ENCODE measurements around the gene KLHL29. TPM values are rescaled to one million over a fixed set of nuclear protein-coding genes. Genes with fewer than 3 reads are reported as not detected.

Gene KLHL29
- total and polyA plus RNA-seq, 4 donors = 0.29 to 2.3 (median 0.68) TPM

DNA sequence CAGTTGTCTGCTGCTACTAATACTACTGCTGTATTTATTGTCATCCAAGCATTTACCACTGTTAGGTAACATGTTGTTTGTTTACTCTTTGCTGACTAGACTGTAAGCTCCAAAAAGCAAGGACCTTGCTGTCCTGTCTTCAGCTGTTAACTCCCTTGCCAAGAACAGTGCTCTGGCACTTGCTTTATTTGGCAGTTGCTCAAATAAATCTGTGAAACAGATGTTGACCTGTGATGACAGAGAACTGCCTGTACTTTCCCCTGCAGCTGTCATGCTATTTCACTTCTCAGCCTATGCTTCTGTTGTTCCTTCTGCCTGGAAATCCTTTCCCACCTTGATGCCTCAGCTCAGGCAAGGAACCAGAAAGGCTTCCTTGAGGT is 360.7 kb downstream of the KLHL29 start (continued):
- TF ChIP-seq REST (IDR thresholded peaks at IDR 0.05) (no peak), NR2F2 (IDR thresholded peaks at IDR 0.05) (peak; percentile 91), RAD21 (IDR thresholded peaks at IDR 0.05) (peak; percentile 29 to 38), FOXA2 (IDR thresholded peaks at IDR 0.05) (peak; percentile 68), SP1 (IDR thresholded peaks at IDR 0.05) (peak; percentile 48), TAF1 (conservative IDR thresholded peaks at IDR 0.05) (no peak), EGR1 (IDR thresholded peaks at IDR 0.05; ENCODE audit: low read depth in 2 of 2) (no peak), YY1 (IDR thresholded peaks at IDR 0.05) (no peak), JUND (IDR thresholded peaks at IDR 0.05) (peak; percentile 29 to 52), HNF4A (conservative IDR thresholded peaks at IDR 0.05) (peak; percentile 74 to 77), HNF4G (IDR thresholded peaks at IDR 0.05) (no peak), ATF3 (IDR thresholded peaks at IDR 0.05) (peak; percentile 61)
- TF ChIP-seq, protein P1, sequence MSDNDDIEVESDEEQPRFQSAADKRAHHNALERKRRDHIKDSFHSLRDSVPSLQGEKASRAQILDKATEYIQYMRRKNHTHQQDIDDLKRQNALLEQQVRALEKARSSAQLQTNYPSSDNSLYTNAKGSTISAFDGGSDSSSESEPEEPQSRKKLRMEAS (IDR thresholded peaks at IDR 0.05) = peak; percentile 30

GRCh38 chr2:23746141-23746863 is 361.3 kb downstream of the KLHL29 start:
- peaks cover 0 to 6% (median 4%) of the 10 kb centered on the region in 4 donors for H3K36me3 ChIP-seq (ENCODE audit: control insufficient read depth in 4 of 4, insufficient read depth in 3 of 4, low read depth in 1 of 4, low read length in 3 of 4)

DNA sequence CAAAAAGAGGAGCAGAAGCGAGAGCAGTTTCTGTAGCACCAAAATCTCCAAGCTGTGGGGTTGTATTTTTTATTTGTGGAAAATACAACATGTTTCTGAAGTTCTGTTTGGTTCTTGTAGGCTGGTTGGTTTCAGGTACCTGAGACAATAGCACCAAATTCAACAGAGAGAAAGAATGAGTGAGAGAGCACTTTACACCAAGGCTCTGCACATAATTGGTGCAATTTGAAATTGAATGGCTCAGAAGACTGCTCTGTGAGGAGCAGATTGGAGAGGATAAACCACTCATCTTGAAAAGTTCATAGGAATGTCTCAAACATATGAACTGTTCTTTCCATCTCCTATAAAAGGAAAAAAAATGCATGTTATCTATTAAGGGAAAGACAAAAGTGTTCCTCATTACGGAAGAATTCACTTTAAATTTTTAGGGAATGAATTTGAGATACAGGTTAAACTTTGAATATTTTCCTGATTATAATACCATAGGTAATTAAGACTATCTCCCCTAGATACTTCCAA is 366.8 kb downstream of the KLHL29 start:
- TF ChIP-seq YY1 (IDR thresholded peaks at IDR 0.05) (no peak), TAF1 (conservative IDR thresholded peaks at IDR 0.05) (no peak), HNF4A (conservative IDR thresholded peaks at IDR 0.05) (no peak)
- Histone ChIP-seq H3K9ac (ENCODE audit: low read depth in 1 of 2, low read length in 2 of 2) (no peak overlapping the region), H3K36me3 (ENCODE audit: control insufficient read depth in 4 of 4, insufficient read depth in 3 of 4, low read depth in 1 of 4, low read length in 3 of 4) (peaks cover 0 to 25% (median 15%) of the 10 kb centered on the region in 4 donors), H3K27ac (ENCODE audit: low read depth in 1 of 2, low read length in 2 of 2) (no peak overlapping the region), H3K9me3 (ENCODE audit: control insufficient read depth in 4 of 4, low read length in 3 of 4) (no peaks in the 10 kb centered on the region), H3K4me1 (ENCODE audit: control insufficient read depth in 4 of 4, insufficient read depth in 4 of 4, low read length in 3 of 4) (no peaks in the 10 kb centered on the region), H3K27me3 (ENCODE audit: control insufficient read depth in 4 of 4, insufficient read depth in 4 of 4, low read length in 3 of 4) (no peaks in the 10 kb centered on the region), H3K4me3 (ENCODE audit: low read depth in 1 of 3, low read length in 3 of 3) (no peak overlapping the region)
- DNase-seq (ENCODE audit: low spot score) = no peak
- WGBS = over 99% methylated on average over 2 of the region's 2 CpGs

More at GRCh38 chr2:23746141-23746863, 361.3 kb downstream of the KLHL29 start:
- Histone ChIP-seq H3K4me3 (ENCODE audit: low read depth in 1 of 3, low read length in 3 of 3) (no peak overlapping the region), H3K4me1 (ENCODE audit: control insufficient read depth in 4 of 4, insufficient read depth in 4 of 4, low read length in 3 of 4) (peaks cover 0 to 8% (median 5%) of the 10 kb centered on the region in 4 donors), H3K27ac (ENCODE audit: low read depth in 1 of 2, low read length in 2 of 2) (no peak overlapping the region), H3K9me3 (ENCODE audit: control insufficient read depth in 4 of 4, low read length in 3 of 4) (no peaks in the 10 kb centered on the region), H3K9ac (ENCODE audit: low read depth in 1 of 2, low read length in 2 of 2) (no peak overlapping the region), H3K27me3 (ENCODE audit: control insufficient read depth in 4 of 4, insufficient read depth in 4 of 4, low read length in 3 of 4) (no peaks in the 10 kb centered on the region)
- no peak for DNase-seq (ENCODE audit: low spot score)
- WGBS = 90% methylated on average over 2 of the region's 2 CpGs
- TF ChIP-seq FOXA2 (IDR thresholded peaks at IDR 0.05) = no peak

All from liver (tissue), 9 donors.